ENCODE data around the gene TMEM106C.

DNA sequence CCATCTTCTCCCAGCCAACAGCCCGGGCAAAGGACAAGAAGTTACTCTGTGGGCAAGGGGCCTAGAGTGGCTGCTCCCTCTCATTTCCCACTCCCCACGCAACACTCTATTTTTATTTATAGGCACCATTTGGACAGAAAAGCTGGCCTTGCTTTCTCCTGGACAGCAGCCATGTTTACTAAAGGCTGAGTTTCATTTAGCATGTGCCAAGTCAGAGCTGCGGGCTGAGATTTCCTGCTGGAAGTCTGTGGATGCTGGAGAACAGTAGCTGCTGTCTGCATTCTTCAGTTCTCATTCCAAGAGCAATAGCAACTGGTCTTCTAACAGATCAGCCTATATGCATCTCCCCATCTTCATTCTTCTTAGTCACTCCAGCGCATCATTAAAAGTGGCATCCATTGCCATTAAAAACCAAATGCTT, 32.6 kb downstream of the TMEM106C start:
- TF ChIP-seq, protein P1, sequence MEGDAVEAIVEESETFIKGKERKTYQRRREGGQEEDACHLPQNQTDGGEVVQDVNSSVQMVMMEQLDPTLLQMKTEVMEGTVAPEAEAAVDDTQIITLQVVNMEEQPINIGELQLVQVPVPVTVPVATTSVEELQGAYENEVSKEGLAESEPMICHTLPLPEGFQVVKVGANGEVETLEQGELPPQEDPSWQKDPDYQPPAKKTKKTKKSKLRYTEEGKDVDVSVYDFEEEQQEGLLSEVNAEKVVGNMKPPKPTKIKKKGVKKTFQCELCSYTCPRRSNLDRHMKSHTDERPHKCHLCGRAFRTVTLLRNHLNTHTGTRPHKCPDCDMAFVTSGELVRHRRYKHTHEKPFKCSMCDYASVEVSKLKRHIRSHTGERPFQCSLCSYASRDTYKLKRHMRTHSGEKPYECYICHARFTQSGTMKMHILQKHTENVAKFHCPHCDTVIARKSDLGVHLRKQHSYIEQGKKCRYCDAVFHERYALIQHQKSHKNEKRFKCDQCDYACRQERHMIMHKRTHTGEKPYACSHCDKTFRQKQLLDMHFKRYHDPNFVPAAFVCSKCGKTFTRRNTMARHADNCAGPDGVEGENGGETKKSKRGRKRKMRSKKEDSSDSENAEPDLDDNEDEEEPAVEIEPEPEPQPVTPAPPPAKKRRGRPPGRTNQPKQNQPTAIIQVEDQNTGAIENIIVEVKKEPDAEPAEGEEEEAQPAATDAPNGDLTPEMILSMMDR (IDR thresholded peaks at IDR 0.05; ENCODE audit: insufficient read depth, low read depth, low read length), result no peak
- TF ChIP-seq EZH2 (IDR thresholded peaks at IDR 0.05; ENCODE audit: insufficient read depth, low read length), result no peak
